Stimulated activated CD4-positive, alpha-beta T cell treated with anti-CD3 and anti-CD28 coated beads, Interleukin-1b, Interleukin-23, amount 100 ng/mL, for 4 hours (primary cell): Measurements from ENCODE around the gene SLC4A4.
"Not testable (repeated sequence)": the region's sequence is repeated elsewhere in the genome, so short reads cannot be mapped to it uniquely, and the experiment has no call there.

Source experiments
- DNase-seq, 2 donors: peaks; one replicate each; pipeline ENCODE4 v3.0.0-alpha.2; 2020; ENCODE audit warnings: low read depth in 2 of 2

The SLC4A4 gene

GRCh38 chr4:71408961-71409360 is 70.1 kb downstream of the SLC4A4 start:
- not testable (repeated sequence) for DNase-seq

- no peak for DNase-seq
These were observed 73.2 kb downstream of the SLC4A4 start for GRCh38 chr4:71411981-71412380.

GRCh38 chr4:71415491-71415890 is 76.7 kb downstream of the SLC4A4 start:
- DNase-seq: no peak

- no peak for DNase-seq
These were observed 78.3 kb downstream of the SLC4A4 start for GRCh38 chr4:71417150-71417549.

GRCh38 chr4:71426381-71427042 is 87.7 kb downstream of the SLC4A4 start:
- DNase-seq: no peak

GRCh38 chr4:71429106-71429505 is 90.3 kb downstream of the SLC4A4 start:
- DNase-seq: no peak

GRCh38 chr4:71429962-71430361 is 91.1 kb downstream of the SLC4A4 start:
- no peak for DNase-seq

- DNase-seq: no peak
These were observed 91.8 kb downstream of the SLC4A4 start for GRCh38 chr4:71430609-71431008.

GRCh38 chr4:71440612-71441011 is 101.8 kb downstream of the SLC4A4 start:
- DNase-seq: no peak

GRCh38 chr4:71441186-71442169 is 102.7 kb downstream of the SLC4A4 start:
- no peak for DNase-seq

GRCh38 chr4:71442336-71442735 is 103.5 kb downstream of the SLC4A4 start:
- DNase-seq: no peak

- DNase-seq: no peak
These were observed 105.6 kb downstream of the SLC4A4 start for GRCh38 chr4:71444395-71444794.

GRCh38 chr4:71445811-71446210 is 107.0 kb downstream of the SLC4A4 start:
- no peak for DNase-seq

GRCh38 chr4:71446479-71447081 is 107.8 kb downstream of the SLC4A4 start:
- no peak for DNase-seq

- no peak for DNase-seq
These were observed 110.2 kb downstream of the SLC4A4 start for GRCh38 chr4:71449040-71449439.

GRCh38 chr4:71449878-71450277 is 111.1 kb downstream of the SLC4A4 start:
- DNase-seq: no peak

GRCh38 chr4:71453531-71453930 is 114.7 kb downstream of the SLC4A4 start:
- no peak for DNase-seq

- no peak for DNase-seq
These were observed 118.0 kb downstream of the SLC4A4 start for GRCh38 chr4:71456841-71457240.

GRCh38 chr4:71460371-71460770 is 121.6 kb downstream of the SLC4A4 start:
- no peak for DNase-seq

- DNase-seq: no peak
These were observed 122.6 kb downstream of the SLC4A4 start for GRCh38 chr4:71461422-71461821.

- DNase-seq: no peak
These were observed 128.0 kb downstream of the SLC4A4 start for GRCh38 chr4:71466775-71467174.

GRCh38 chr4:71468116-71468710 is 129.4 kb downstream of the SLC4A4 start:
- no peak for DNase-seq
